Measurements from ENCODE around the gene BCAS3.

DNA sequence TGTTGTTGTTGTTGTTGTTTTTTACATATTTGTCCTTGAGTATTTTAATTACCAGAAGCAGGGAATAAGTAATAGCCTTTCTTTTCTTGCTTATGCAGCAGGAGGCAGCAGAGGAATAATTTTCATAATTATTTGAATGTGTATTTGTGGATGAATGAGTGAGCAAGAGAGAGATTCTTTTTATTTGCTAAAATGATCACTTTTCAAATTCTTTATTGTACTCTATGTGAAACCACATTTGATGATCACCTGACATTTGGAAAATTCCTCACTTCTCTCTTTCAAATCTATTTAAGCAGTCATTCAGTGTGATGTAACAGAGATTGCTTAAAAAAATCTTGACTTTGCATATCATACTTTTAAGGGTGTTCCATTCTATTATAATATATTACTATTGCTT is 223.6 kb downstream of the BCAS3 start:
- TF ChIP-seq, protein P1, sequence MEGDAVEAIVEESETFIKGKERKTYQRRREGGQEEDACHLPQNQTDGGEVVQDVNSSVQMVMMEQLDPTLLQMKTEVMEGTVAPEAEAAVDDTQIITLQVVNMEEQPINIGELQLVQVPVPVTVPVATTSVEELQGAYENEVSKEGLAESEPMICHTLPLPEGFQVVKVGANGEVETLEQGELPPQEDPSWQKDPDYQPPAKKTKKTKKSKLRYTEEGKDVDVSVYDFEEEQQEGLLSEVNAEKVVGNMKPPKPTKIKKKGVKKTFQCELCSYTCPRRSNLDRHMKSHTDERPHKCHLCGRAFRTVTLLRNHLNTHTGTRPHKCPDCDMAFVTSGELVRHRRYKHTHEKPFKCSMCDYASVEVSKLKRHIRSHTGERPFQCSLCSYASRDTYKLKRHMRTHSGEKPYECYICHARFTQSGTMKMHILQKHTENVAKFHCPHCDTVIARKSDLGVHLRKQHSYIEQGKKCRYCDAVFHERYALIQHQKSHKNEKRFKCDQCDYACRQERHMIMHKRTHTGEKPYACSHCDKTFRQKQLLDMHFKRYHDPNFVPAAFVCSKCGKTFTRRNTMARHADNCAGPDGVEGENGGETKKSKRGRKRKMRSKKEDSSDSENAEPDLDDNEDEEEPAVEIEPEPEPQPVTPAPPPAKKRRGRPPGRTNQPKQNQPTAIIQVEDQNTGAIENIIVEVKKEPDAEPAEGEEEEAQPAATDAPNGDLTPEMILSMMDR (IDR thresholded peaks at IDR 0.05; ENCODE audit: low read depth, low read length, poor library complexity, severe bottlenecking), result no peak
- TF ChIP-seq EZH2phosphoT487 (IDR thresholded peaks at IDR 0.05; ENCODE audit: borderline replicate concordance, low read length), result no peak

Measured in DOHH2 (cell line).